ENCODE measurements around the gene DMRTB1. TPM values are rescaled to one million over a fixed set of nuclear protein-coding genes. Genes with fewer than 3 reads are reported as not detected.

Gene DMRTB1
- polyA plus RNA-seq, 1 donor from 2014 or later = not detected

DNA sequence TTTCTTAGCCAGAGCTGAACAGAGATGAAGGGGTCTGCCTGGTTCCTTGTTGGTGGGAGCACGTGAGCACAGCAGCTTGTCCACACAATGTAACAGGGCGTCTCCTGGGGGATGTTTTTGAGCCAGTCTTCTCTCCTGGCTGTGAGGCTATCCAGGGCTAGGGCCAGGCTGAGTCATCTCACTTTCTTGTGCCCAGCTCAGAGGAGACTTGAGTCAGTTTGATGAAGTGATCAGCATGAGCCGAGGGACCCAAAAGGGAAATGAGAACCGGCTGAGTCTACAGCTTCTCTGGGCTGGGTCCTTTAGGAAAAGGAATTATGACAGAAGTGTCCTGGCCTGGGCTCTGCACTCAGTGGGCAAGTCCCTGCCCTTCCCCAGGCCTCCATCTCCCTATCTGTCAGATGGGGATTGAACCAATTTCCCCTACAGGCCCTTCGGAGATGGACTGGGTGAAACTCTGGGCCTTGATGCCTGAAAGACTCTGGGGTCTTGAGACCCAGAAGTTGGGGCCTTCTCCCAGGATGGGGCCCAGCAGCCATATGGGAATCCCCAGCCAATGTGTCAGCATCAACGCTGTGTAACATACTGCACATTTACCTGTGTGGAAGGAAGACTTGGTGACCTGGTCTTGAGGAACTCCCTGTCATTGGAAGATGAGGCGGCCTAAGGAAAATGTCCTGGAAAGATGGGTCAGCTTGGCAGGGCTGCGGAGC, 36.6 kb downstream of the DMRTB1 start:
- Histone ChIP-seq H3K9ac (ENCODE audit: low read length) (no peak overlapping the region), H4K20me1 (ENCODE audit: insufficient read depth) (no peaks in the 10 kb centered on the region), H3K27ac (ENCODE audit: low read length) (no peak overlapping the region), H3K36me3 (ENCODE audit: insufficient read depth, low read length) (no peaks in the 10 kb centered on the region), H3K4me3 (ENCODE audit: low read length) (no peak overlapping the region), H2AFZ (ENCODE audit: low read depth, low read length) (no peak overlapping the region), H3K79me2 (replicated peaks; ENCODE audit: insufficient read depth, low read length) (no peaks in the 10 kb centered on the region), H3F3A (ENCODE audit: insufficient read depth, low read length, poor library complexity, severe bottlenecking) (no peaks in the 10 kb centered on the region), H3K27me3 (ENCODE audit: insufficient read depth, low read depth, low read length) (no peaks in the 10 kb centered on the region), H3K4me2 (ENCODE audit: low read length) (no peak overlapping the region), H3K9me3 (ENCODE audit: low read length) (no peaks in the 10 kb centered on the region), H3K9me2 (ENCODE audit: insufficient read depth, low read length) (no peaks in the 10 kb centered on the region)
- TF ChIP-seq, protein P1, sequence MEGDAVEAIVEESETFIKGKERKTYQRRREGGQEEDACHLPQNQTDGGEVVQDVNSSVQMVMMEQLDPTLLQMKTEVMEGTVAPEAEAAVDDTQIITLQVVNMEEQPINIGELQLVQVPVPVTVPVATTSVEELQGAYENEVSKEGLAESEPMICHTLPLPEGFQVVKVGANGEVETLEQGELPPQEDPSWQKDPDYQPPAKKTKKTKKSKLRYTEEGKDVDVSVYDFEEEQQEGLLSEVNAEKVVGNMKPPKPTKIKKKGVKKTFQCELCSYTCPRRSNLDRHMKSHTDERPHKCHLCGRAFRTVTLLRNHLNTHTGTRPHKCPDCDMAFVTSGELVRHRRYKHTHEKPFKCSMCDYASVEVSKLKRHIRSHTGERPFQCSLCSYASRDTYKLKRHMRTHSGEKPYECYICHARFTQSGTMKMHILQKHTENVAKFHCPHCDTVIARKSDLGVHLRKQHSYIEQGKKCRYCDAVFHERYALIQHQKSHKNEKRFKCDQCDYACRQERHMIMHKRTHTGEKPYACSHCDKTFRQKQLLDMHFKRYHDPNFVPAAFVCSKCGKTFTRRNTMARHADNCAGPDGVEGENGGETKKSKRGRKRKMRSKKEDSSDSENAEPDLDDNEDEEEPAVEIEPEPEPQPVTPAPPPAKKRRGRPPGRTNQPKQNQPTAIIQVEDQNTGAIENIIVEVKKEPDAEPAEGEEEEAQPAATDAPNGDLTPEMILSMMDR (IDR thresholded peaks at IDR 0.05; ENCODE audit: poor library complexity, severe bottlenecking) = no peak
- TF ChIP-seq SMC3 (conservative IDR thresholded peaks at IDR 0.05; ENCODE audit: poor library complexity) = no peak
- no peak for TF ChIP-seq EZH2 (IDR thresholded peaks at IDR 0.05; ENCODE audit: borderline replicate concordance, insufficient read depth, low read length, poor library complexity, severe bottlenecking)
- TF ChIP-seq MXI1 (conservative IDR thresholded peaks at IDR 0.05; ENCODE audit: poor library complexity, severe bottlenecking) = no peak
- no peak for TF ChIP-seq EP300 (conservative IDR thresholded peaks at IDR 0.05; ENCODE audit: poor library complexity, severe bottlenecking)
- TF ChIP-seq, protein P2, sequence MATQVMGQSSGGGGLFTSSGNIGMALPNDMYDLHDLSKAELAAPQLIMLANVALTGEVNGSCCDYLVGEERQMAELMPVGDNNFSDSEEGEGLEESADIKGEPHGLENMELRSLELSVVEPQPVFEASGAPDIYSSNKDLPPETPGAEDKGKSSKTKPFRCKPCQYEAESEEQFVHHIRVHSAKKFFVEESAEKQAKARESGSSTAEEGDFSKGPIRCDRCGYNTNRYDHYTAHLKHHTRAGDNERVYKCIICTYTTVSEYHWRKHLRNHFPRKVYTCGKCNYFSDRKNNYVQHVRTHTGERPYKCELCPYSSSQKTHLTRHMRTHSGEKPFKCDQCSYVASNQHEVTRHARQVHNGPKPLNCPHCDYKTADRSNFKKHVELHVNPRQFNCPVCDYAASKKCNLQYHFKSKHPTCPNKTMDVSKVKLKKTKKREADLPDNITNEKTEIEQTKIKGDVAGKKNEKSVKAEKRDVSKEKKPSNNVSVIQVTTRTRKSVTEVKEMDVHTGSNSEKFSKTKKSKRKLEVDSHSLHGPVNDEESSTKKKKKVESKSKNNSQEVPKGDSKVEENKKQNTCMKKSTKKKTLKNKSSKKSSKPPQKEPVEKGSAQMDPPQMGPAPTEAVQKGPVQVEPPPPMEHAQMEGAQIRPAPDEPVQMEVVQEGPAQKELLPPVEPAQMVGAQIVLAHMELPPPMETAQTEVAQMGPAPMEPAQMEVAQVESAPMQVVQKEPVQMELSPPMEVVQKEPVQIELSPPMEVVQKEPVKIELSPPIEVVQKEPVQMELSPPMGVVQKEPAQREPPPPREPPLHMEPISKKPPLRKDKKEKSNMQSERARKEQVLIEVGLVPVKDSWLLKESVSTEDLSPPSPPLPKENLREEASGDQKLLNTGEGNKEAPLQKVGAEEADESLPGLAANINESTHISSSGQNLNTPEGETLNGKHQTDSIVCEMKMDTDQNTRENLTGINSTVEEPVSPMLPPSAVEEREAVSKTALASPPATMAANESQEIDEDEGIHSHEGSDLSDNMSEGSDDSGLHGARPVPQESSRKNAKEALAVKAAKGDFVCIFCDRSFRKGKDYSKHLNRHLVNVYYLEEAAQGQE (IDR thresholded peaks at IDR 0.05; ENCODE audit: borderline replicate concordance) = no peak
- TF ChIP-seq RAD21 (conservative IDR thresholded peaks at IDR 0.05) = no peak
- TF ChIP-seq TAF1 (IDR thresholded peaks at IDR 0.05; ENCODE audit: low read depth) = no peak
- TF ChIP-seq POLR2AphosphoS5 (IDR thresholded peaks at IDR 0.05) = no peak

DNA sequence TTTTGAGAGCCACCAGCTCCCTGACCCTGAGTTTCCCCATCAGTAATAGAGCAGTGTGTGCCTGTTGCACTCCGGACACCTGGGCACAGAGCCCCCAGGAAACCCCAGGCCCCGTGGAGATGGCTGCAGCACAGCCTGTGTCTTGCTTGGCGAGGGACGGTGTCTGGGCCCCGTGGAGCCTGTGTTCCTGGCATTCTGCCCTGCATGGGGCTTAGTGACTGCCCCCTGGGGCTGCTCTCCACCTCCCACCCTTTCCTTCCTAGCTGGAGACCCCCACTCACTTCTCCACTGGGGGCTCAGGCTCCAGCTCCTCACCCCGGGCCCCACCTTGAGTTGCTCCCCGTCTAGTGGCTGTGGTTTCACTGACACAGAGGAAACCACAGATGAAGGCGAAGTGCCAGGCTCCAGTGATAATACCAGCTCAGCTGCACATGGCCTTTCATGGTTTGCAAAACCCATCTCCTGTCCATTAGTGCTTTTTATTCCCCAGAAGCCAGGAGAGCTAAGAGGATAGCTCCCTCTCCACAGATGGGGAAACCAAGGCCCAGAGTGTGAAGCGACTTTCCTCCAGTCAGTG, 39.4 kb downstream of the DMRTB1 start:
- TF ChIP-seq TAF1 (IDR thresholded peaks at IDR 0.05; ENCODE audit: low read depth) = no peak
- TF ChIP-seq MXI1 (conservative IDR thresholded peaks at IDR 0.05; ENCODE audit: poor library complexity, severe bottlenecking) = no peak
- TF ChIP-seq, protein P2 (IDR thresholded peaks at IDR 0.05; ENCODE audit: borderline replicate concordance) = no peak
- TF ChIP-seq, protein P1 (IDR thresholded peaks at IDR 0.05; ENCODE audit: poor library complexity, severe bottlenecking) = no peak
- TF ChIP-seq EP300 (conservative IDR thresholded peaks at IDR 0.05; ENCODE audit: poor library complexity, severe bottlenecking) = no peak
- no peak for TF ChIP-seq SMC3 (conservative IDR thresholded peaks at IDR 0.05; ENCODE audit: poor library complexity)
- no peak for TF ChIP-seq POLR2AphosphoS5 (IDR thresholded peaks at IDR 0.05)
- TF ChIP-seq EZH2 (IDR thresholded peaks at IDR 0.05; ENCODE audit: borderline replicate concordance, insufficient read depth, low read length, poor library complexity, severe bottlenecking) = no peak
- TF ChIP-seq RAD21 (conservative IDR thresholded peaks at IDR 0.05) = no peak
- Histone ChIP-seq H3K9ac (ENCODE audit: low read length) (no peak overlapping the region), H3K9me2 (ENCODE audit: insufficient read depth, low read length) (no peaks in the 10 kb centered on the region), H3K79me2 (replicated peaks; ENCODE audit: insufficient read depth, low read length) (no peaks in the 10 kb centered on the region), H3K27me3 (ENCODE audit: insufficient read depth, low read depth, low read length) (no peaks in the 10 kb centered on the region), H3F3A (ENCODE audit: insufficient read depth, low read length, poor library complexity, severe bottlenecking) (no peaks in the 10 kb centered on the region), H3K4me2 (ENCODE audit: low read length) (no peak overlapping the region), H3K4me3 (ENCODE audit: low read length) (no peak overlapping the region), H4K20me1 (ENCODE audit: insufficient read depth) (no peaks in the 10 kb centered on the region), H3K9me3 (ENCODE audit: low read length) (no peaks in the 10 kb centered on the region), H3K36me3 (ENCODE audit: insufficient read depth, low read length) (no peaks in the 10 kb centered on the region), H2AFZ (ENCODE audit: low read depth, low read length) (no peak overlapping the region), H3K27ac (ENCODE audit: low read length) (no peak overlapping the region)
